Activated naive CD4-positive, alpha-beta T cell treated with anti-CD3 and anti-CD28 coated beads, Interleukin-2, amount 10 ng/mL, durations not matched to agents 5 hours and 36 hours (primary cell): ENCODE data around the gene KCTD6. TPM values are rescaled to one million over a fixed set of nuclear protein-coding genes. Genes with fewer than 3 reads are reported as not detected.

Experiments used
- total RNA-seq, 2 experiments: library from RNA; stranded (reverse); gene quantifications; one replicate each; pipeline ENCODE4 v1.2.3, GENCODE V29; 2021

Gene KCTD6
- total RNA-seq: 1 to 10 TPM; 8.2 to 9.2 TPM

GRCh38 chr3:58491506-58492402 is at the start of gene KCTD6:
Gene KCTD6 (plus strand): TSS chr3:58492096. CDS start chr3:58498756, 6,660 bp downstream.

GRCh38 chr3:58536501-58537411 is 44.9 kb downstream of the KCTD6 start, which contains the start of gene ACOX2:
Gene ACOX2 (minus strand): TSS chr3:58537190. CDS start chr3:58535106, 2,084 bp downstream.

Other genes with a start within 250 kb of the KCTD6 start
- gene RPP14, start 185.9 kb upstream of the KCTD6 start, total RNA-seq: 10 to 100 TPM; 12.3 to 12.5 TPM
- gene HTD2, start 185.6 kb upstream of the KCTD6 start, total RNA-seq: 1 to 10 TPM; 5.7 to 6.1 TPM
- 10 to 100 TPM; 22.2 to 25.2 TPM for gene PXK, start 159.2 kb upstream of the KCTD6 start, total RNA-seq
- 10 to 100 TPM; 56.4 to 57.8 TPM for gene PDHB, start 58.3 kb upstream of the KCTD6 start, total RNA-seq
- gene ACOX2, start 45.1 kb downstream of the KCTD6 start, total RNA-seq: not detected
- not detected for gene FAM107A, start 85.3 kb downstream of the KCTD6 start, total RNA-seq
- gene FAM3D, start 174.7 kb downstream of the KCTD6 start, total RNA-seq: not detected